ENCODE results near the gene CYP8B1.

The CYP8B1 gene

DNA sequence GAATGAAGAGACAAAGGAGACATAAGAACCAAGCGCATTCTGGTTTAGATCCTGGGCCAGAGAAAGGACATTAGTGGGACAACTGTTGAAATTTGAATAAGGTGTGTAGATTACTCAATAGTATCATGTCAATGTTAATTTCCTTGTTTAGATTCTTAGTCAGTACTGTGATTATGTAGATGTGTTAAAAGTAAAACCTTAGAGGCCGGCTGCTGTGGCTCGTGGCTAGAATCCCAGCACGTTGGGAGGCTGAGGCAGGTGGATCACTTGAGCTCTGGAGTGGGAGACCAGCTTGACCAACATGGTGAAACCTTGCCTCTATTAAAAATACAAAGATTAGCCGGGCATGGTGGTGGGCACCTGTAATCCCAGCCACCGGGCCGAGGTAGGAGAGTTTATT is 26.7 kb downstream of the CYP8B1 start:
- Histone ChIP-seq H3K4me3 (ENCODE audit: low read depth, low read length, poor library complexity, severe bottlenecking) (no peak overlapping the region), H3K79me2 (ENCODE audit: insufficient read depth, low read length) (no peaks in the 10 kb centered on the region), H3K4me1 (ENCODE audit: insufficient read depth, low read length, severe bottlenecking) (no peaks in the 10 kb centered on the region), H3F3A (ENCODE audit: insufficient read depth, low read length) (no peaks in the 10 kb centered on the region), H3K27me3 (ENCODE audit: insufficient read depth, low read length) (no peaks in the 10 kb centered on the region), H4K20me1 (ENCODE audit: insufficient read depth, low read length) (no peaks in the 10 kb centered on the region), H3K27ac (ENCODE audit: low read depth, low read length, poor library complexity, severe bottlenecking) (no peak overlapping the region), H3K9me3 (ENCODE audit: low read length) (no peaks in the 10 kb centered on the region), H2AFZ (ENCODE audit: low read length) (no peak overlapping the region), H3K9me2 (ENCODE audit: low read depth, low read length) (no peaks in the 10 kb centered on the region), H3K36me3 (ENCODE audit: insufficient read depth, low read length) (no peaks in the 10 kb centered on the region), H3K4me2 (ENCODE audit: low read length) (no peak overlapping the region), H3K9ac (ENCODE audit: low read length) (no peak overlapping the region)
- TF ChIP-seq CTCF (IDR thresholded peaks at IDR 0.05; ENCODE audit: low read length) (no peak), EZH2 (IDR thresholded peaks at IDR 0.05; ENCODE audit: borderline replicate concordance, low read length) (no peak)

DNA sequence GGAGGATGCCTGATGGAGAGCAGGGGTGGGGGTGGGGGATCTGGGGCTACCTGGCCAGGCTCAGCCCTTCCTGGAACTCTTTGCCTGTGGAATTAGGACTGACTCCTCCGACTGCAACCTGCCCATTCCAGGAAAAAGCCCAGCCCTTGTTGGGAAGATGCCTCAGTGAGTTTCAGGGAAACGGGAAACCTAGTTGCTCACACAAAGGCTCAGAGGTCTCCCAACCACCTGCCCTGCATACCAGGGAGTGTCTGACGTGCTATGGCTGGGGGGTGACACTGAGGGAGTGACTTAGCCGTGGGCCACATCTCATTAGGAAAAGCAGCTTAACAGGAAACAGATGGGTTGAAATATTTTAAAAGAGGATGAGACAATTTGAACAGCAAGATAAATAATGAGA is 27.9 kb downstream of the CYP8B1 start:
- Histone ChIP-seq H2AFZ (ENCODE audit: low read length) (no peak overlapping the region), H3K27me3 (ENCODE audit: insufficient read depth, low read length) (no peaks in the 10 kb centered on the region), H3K4me1 (ENCODE audit: insufficient read depth, low read length, severe bottlenecking) (no peaks in the 10 kb centered on the region), H3K36me3 (ENCODE audit: insufficient read depth, low read length) (no peaks in the 10 kb centered on the region), H3K79me2 (ENCODE audit: insufficient read depth, low read length) (no peaks in the 10 kb centered on the region), H3K9me3 (ENCODE audit: low read length) (no peaks in the 10 kb centered on the region), H3K9me2 (ENCODE audit: low read depth, low read length) (no peaks in the 10 kb centered on the region), H3F3A (ENCODE audit: insufficient read depth, low read length) (no peaks in the 10 kb centered on the region), H3K27ac (ENCODE audit: low read depth, low read length, poor library complexity, severe bottlenecking) (no peak overlapping the region), H3K9ac (ENCODE audit: low read length) (no peak overlapping the region), H3K4me2 (ENCODE audit: low read length) (no peak overlapping the region), H3K4me3 (ENCODE audit: low read depth, low read length, poor library complexity, severe bottlenecking) (no peak overlapping the region), H4K20me1 (ENCODE audit: insufficient read depth, low read length) (no peaks in the 10 kb centered on the region)
- no peak for TF ChIP-seq EZH2 (IDR thresholded peaks at IDR 0.05; ENCODE audit: borderline replicate concordance, low read length)
- no peak for TF ChIP-seq CTCF (IDR thresholded peaks at IDR 0.05; ENCODE audit: low read length)

- Histone ChIP-seq H3K4me3 (ENCODE audit: low read depth, low read length, poor library complexity, severe bottlenecking) (no peak overlapping the region), H3K4me2 (ENCODE audit: low read length) (no peak overlapping the region)
- no peak for TF ChIP-seq EZH2 (IDR thresholded peaks at IDR 0.05; ENCODE audit: borderline replicate concordance, low read length)
- TF ChIP-seq CTCF (IDR thresholded peaks at IDR 0.05; ENCODE audit: low read length), result no peak
Measured at GRCh38 chr3:42846685-42847522, 28.8 kb downstream of the CYP8B1 start.

More at GRCh38 chr3:42846685-42847522, 28.8 kb downstream of the CYP8B1 start:
- no peaks in the 10 kb centered on the region for H3K36me3 ChIP-seq (ENCODE audit: insufficient read depth, low read length)
- H3K9me2 ChIP-seq (ENCODE audit: low read depth, low read length), result no peaks in the 10 kb centered on the region
- no peaks in the 10 kb centered on the region for H3K27me3 ChIP-seq (ENCODE audit: insufficient read depth, low read length)
- no peak overlapping the region for H3K27ac ChIP-seq (ENCODE audit: low read depth, low read length, poor library complexity, severe bottlenecking)
- no peak overlapping the region for H3K9ac ChIP-seq (ENCODE audit: low read length)
- no peaks in the 10 kb centered on the region for H3K79me2 ChIP-seq (ENCODE audit: insufficient read depth, low read length)
- no peaks in the 10 kb centered on the region for H3K4me1 ChIP-seq (ENCODE audit: insufficient read depth, low read length, severe bottlenecking)
- no peak overlapping the region for H2AFZ ChIP-seq (ENCODE audit: low read length)
- H3F3A ChIP-seq (ENCODE audit: insufficient read depth, low read length), result no peaks in the 10 kb centered on the region
- no peaks in the 10 kb centered on the region for H3K9me3 ChIP-seq (ENCODE audit: low read length)
- H4K20me1 ChIP-seq (ENCODE audit: insufficient read depth, low read length), result no peaks in the 10 kb centered on the region

Data from OCI-LY1 (cell line).